Measurements from ENCODE around the gene NRROS. TPM values are rescaled to one million over a fixed set of nuclear protein-coding genes. Genes with fewer than 3 reads are reported as not detected.

The NRROS gene
- total RNA-seq, 2 donors from 2014 or later, result 2.1 to 2.2 TPM

DNA sequence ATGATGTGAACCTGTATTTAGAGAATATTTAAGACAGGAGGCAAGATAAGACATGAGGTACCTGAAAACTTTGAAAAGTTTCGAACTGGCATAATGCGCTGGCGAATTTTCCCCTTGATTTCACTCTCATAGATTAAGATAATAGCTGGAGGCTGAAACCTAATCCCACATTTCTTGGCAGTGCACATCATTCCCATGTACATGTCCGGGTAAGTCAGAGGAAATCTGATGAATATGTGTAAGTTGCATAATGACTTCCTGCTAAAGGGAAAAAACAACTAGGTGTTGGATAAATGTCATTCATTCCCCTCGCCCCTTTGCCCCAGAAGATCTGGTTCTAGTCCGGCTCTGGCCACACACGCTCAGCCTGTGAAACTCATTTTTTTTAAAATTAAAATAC lies 69.0 kb downstream of the NRROS start:
- intact Hi-C loops (cut with DNase I), result no loop called here
- Histone ChIP-seq H3K9ac (ENCODE audit: low read depth in 2 of 2, low read length in 2 of 2) (no peak overlapping the region), H3K4me3 (no peak overlapping the region), H3K4me1 (peaks cover 2% of the 10 kb centered on the region), H3K27ac (no peak overlapping the region), H3K36me3 (no peaks in the 10 kb centered on the region), H3K9me3 (no peaks in the 10 kb centered on the region), H3K27me3 (no peaks in the 10 kb centered on the region)
- no peak for TF ChIP-seq CTCF (IDR thresholded peaks at IDR 0.05)
- DNase-seq, result no peak

Other genes with a start within 250 kb of the NRROS start
- gene UBXN7, start 207.3 kb upstream of the NRROS start, total RNA-seq, result 10 to 100 TPM; 28.8 to 45.4 TPM
- gene RNF168, start 135.9 kb upstream of the NRROS start, total RNA-seq, result 10 to 100 TPM; 30.3 to 34.2 TPM
- gene SMCO1, start 124.3 kb upstream of the NRROS start, total RNA-seq, result not detected
- 10 to 100 TPM in 1 of 2 donors, 1 to 10 TPM in 1; 8.0 to 11.7 TPM for gene WDR53, start 71.1 kb upstream of the NRROS start, total RNA-seq
- gene FBXO45, start 71.0 kb upstream of the NRROS start, total RNA-seq, result 10 to 100 TPM; 12.1 to 13.9 TPM
- gene CEP19, start 72.6 kb downstream of the NRROS start, total RNA-seq, result under 1 TPM; 0.56 to 0.89 TPM
- gene PIGX, start 72.7 kb downstream of the NRROS start, total RNA-seq, result 10 to 100 TPM; 19.5 to 23.3 TPM
- 10 to 100 TPM; 72.5 to 76.5 TPM for gene PAK2, start 100.2 kb downstream of the NRROS start, total RNA-seq
- gene SENP5, start 228.2 kb downstream of the NRROS start, total RNA-seq, result 10 to 100 TPM; 22.0 to 25.0 TPM

Data from colonic mucosa (tissue), 4 donors.